ENCODE data around the gene MLC1. TPM values are rescaled to one million over a fixed set of nuclear protein-coding genes. Genes with fewer than 3 reads are reported as not detected.
A peak's percentile ranks its signal among the peaks of the same experiment; 100 is the strongest.

The MLC1 gene
- total RNA-seq, 2 experiments from 2014 or later: 0.16 TPM; not detected in 1

DNA sequence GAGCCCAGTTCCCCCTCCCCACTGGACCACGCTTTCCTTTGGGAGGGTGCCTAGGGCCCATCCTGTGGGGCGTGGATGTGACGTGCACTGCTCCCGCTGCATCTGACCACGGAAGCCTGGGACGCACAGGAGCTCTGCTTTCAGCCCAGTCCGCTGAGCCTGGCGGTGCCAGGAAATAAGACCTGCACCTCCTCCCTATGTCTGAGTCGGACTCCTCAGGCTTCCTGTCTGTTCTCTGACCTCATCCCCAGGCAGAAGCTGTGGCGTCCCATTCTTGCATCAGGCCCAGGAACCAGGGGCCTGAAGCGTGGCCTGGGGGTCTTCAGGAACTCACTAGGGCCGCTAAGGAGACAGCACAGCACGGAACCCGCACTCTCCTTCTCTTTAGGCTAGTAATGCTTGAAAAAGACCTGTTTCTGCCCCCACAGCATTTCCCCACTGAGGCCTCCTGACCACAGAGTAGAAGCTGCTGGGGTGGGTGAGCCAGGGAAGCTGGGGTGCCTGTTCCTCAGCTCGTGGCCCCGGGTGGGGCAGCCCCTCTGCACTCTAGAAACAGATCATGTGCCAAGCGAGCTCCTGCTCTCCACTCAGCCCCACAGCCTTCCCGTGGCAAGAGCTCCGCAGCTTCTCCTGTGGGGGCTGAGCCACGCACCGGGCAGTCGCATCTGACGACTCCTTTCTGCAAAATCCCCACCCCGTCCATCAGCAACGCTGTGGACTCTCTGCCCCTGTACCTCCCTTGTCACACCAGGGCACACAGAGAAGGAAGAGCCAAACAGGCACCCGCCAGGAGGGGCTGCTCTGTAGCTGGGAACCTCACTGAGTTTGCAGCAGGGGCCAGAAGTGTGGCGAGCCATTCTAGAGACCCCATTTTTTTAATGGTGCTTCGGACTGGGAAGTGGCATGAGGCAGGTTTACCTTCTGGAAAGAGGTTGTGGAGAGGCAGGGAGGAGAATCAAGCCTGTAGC lies 27.2 kb upstream of the MLC1 start:
- intact Hi-C loops (cut with micrococcal nuclease; ENCODE audit: unreplicated experiment): no loop called here
- no TSS peak for BruUV-seq (replicated peaks)
- TF ChIP-seq, protein P1, sequence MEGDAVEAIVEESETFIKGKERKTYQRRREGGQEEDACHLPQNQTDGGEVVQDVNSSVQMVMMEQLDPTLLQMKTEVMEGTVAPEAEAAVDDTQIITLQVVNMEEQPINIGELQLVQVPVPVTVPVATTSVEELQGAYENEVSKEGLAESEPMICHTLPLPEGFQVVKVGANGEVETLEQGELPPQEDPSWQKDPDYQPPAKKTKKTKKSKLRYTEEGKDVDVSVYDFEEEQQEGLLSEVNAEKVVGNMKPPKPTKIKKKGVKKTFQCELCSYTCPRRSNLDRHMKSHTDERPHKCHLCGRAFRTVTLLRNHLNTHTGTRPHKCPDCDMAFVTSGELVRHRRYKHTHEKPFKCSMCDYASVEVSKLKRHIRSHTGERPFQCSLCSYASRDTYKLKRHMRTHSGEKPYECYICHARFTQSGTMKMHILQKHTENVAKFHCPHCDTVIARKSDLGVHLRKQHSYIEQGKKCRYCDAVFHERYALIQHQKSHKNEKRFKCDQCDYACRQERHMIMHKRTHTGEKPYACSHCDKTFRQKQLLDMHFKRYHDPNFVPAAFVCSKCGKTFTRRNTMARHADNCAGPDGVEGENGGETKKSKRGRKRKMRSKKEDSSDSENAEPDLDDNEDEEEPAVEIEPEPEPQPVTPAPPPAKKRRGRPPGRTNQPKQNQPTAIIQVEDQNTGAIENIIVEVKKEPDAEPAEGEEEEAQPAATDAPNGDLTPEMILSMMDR (conservative IDR thresholded peaks at IDR 0.05; ENCODE audit: low read length): 0 out of 2 replicates have a peak, but pooled peaks have one; percentile 27
- no peak for TF ChIP-seq EZH2phosphoT487 (IDR thresholded peaks at IDR 0.05; ENCODE audit: borderline replicate concordance, low read depth, low read length)
- POLR2A ChIA-PET: no interaction called here
- Histone ChIP-seq H3K36me3 (ENCODE audit: insufficient read depth, low read length) (no peaks in the 10 kb centered on the region), H3K4me3 (ENCODE audit: low read depth, low read length, poor library complexity, severe bottlenecking) (no peak overlapping the region), H3K27ac (ENCODE audit: low read depth, low read length, poor library complexity, severe bottlenecking) (no peak overlapping the region), H3K9me3 (ENCODE audit: low read length) (no peaks in the 10 kb centered on the region), H4K20me1 (ENCODE audit: insufficient read depth, low read length) (no peaks in the 10 kb centered on the region), H3K4me2 (ENCODE audit: low read length) (peak overlapping the region; percentile 21; the same call in 1 of the 2 replicates), H3K9me2 (ENCODE audit: insufficient read depth, low read length) (no peaks in the 10 kb centered on the region), H3K4me1 (ENCODE audit: insufficient read depth, low read length, poor library complexity, severe bottlenecking) (peaks cover 19% of the 10 kb centered on the region), H3K79me2 (ENCODE audit: insufficient read depth, low read depth, low read length) (no peaks in the 10 kb centered on the region), H2AFZ (ENCODE audit: low read length) (peak overlapping the region; percentile 39)
- DNase-seq (ENCODE audit: low spot score): no peak
- CTCF ChIA-PET (ENCODE audit: unreplicated experiment): no interaction called here

DNA sequence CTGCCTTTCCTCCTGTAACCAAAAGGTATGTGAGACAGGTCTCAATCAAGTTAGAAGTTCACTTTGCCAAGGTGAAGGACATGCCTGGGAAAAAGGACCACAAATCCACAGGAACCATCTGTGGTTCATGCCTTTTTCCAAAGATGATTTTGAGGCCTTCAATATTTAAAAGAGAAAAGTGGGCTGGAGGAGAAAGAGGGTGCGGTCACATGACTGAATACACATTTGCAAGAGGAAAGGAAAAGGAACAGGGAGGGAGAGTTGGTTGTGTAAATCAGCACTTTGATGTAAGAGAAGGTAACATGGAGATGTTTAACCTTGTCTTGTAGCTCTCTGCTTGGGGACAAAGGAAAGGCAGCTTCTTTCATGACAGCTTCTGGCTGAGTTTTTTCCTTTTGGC lies 25.8 kb upstream of the MLC1 start:
- no peak overlapping the region for H3K27ac ChIP-seq (ENCODE audit: low read depth, low read length, poor library complexity, severe bottlenecking)
- H4K20me1 ChIP-seq (ENCODE audit: insufficient read depth, low read length): no peaks in the 10 kb centered on the region
- no peaks in the 10 kb centered on the region for H3K36me3 ChIP-seq (ENCODE audit: insufficient read depth, low read length)
- DNase-seq (ENCODE audit: low spot score): no peak
- H2AFZ ChIP-seq (ENCODE audit: low read length): peak overlapping the region; percentile 27; the same call in 1 of the 2 replicates
- peaks cover 24% of the 10 kb centered on the region for H3K4me1 ChIP-seq (ENCODE audit: insufficient read depth, low read length, poor library complexity, severe bottlenecking)
- BruUV-seq (replicated peaks): no TSS peak
- no peak for TF ChIP-seq EZH2phosphoT487 (IDR thresholded peaks at IDR 0.05; ENCODE audit: borderline replicate concordance, low read depth, low read length)
- TF ChIP-seq, protein P1 (conservative IDR thresholded peaks at IDR 0.05; ENCODE audit: low read length): no peak
- POLR2A ChIA-PET: no interaction called here
- H3K4me3 ChIP-seq (ENCODE audit: low read depth, low read length, poor library complexity, severe bottlenecking): no peak overlapping the region
- CTCF ChIA-PET (ENCODE audit: unreplicated experiment): interaction anchor here (0.6 kb wide), 1 partner anchor 86 kb away, joined by 6 read pairs; no protein-coding TSS in a partner anchor
- no peaks in the 10 kb centered on the region for H3K79me2 ChIP-seq (ENCODE audit: insufficient read depth, low read depth, low read length)
- H3K9me3 ChIP-seq (ENCODE audit: low read length): no peaks in the 10 kb centered on the region
- no peaks in the 10 kb centered on the region for H3K9me2 ChIP-seq (ENCODE audit: insufficient read depth, low read length)
- intact Hi-C loops (cut with micrococcal nuclease; ENCODE audit: unreplicated experiment): no loop called here
- H3K4me2 ChIP-seq (ENCODE audit: low read length): no peak overlapping the region

DNA sequence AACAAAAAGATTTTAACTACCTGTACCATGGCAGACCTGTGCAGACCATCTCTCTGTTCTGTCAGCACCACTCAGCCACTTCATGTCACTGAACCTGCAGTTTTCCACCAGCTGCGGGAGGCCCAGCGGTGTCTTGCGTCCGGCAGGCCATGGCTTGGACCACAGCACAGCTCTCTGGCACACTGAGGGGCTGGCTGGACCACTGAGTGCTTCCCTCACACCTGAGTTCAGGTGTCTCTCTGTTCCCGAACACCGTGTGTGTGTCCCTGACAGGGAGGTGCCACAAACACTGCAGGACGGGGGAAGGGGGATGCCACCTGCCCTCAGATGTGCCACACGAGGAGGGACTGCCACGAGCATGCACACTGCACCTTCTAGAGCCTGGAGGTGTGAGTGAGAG lies 22.3 kb upstream of the MLC1 start:
- Histone ChIP-seq H3K4me1 (ENCODE audit: insufficient read depth, low read length, poor library complexity, severe bottlenecking) (peaks cover 55% of the 10 kb centered on the region), H4K20me1 (ENCODE audit: insufficient read depth, low read length) (no peaks in the 10 kb centered on the region), H3K9me2 (ENCODE audit: insufficient read depth, low read length) (no peaks in the 10 kb centered on the region), H2AFZ (ENCODE audit: low read length) (no peak overlapping the region), H3K4me2 (ENCODE audit: low read length) (no peak overlapping the region), H3K36me3 (ENCODE audit: insufficient read depth, low read length) (no peaks in the 10 kb centered on the region), H3K4me3 (ENCODE audit: low read depth, low read length, poor library complexity, severe bottlenecking) (no peak overlapping the region), H3K9me3 (ENCODE audit: low read length) (no peaks in the 10 kb centered on the region), H3K79me2 (ENCODE audit: insufficient read depth, low read depth, low read length) (no peaks in the 10 kb centered on the region), H3K27ac (ENCODE audit: low read depth, low read length, poor library complexity, severe bottlenecking) (no peak overlapping the region)
- CTCF ChIA-PET (ENCODE audit: unreplicated experiment): no interaction called here
- no TSS peak for BruUV-seq (replicated peaks)
- intact Hi-C loops (cut with micrococcal nuclease; ENCODE audit: unreplicated experiment): loop anchor here (10.0 kb wide), 1 partner anchor 173 kb away; no protein-coding TSS in a partner anchor
- TF ChIP-seq, protein P1 (conservative IDR thresholded peaks at IDR 0.05; ENCODE audit: low read length): no peak
- TF ChIP-seq EZH2phosphoT487 (IDR thresholded peaks at IDR 0.05; ENCODE audit: borderline replicate concordance, low read depth, low read length): no peak
- POLR2A ChIA-PET: no interaction called here
- DNase-seq (ENCODE audit: low spot score): no peak

Measured in OCI-LY7 (cell line).